Nephron (organoid): ENCODE data around the gene TPM2.

Source experiments
- H3K27ac Mint-ChIP-seq, 3 experiments: 2 replicates each; pipeline ENCODE4 v1.8.0; 2020; ENCODE audit warnings: mixed read lengths in 3 of 3, mild to moderate bottlenecking in 2 of 3, moderate library complexity in 1 of 3
- H3K27me3 Mint-ChIP-seq: 2 replicates; pipeline ENCODE4 v1.8.0; 2021; ENCODE audit warnings: low read depth, mild to moderate bottlenecking, moderate library complexity, mixed read lengths
- H3K36me3 Mint-ChIP-seq: 2 replicates; pipeline ENCODE4 v1.8.0; 2020; ENCODE audit warnings: low read depth, mixed read lengths
- H3K4me1 Mint-ChIP-seq: 2 replicates; pipeline ENCODE4 v1.8.0; 2020; ENCODE audit warnings: mixed read lengths
- H3K4me3 Mint-ChIP-seq, 3 experiments: 2 replicates each; pipeline ENCODE4 v1.8.0; 2020; ENCODE audit warnings: mild to moderate bottlenecking in 3 of 3, mixed read lengths in 3 of 3, moderate library complexity in 2 of 3
- H3K9me3 Mint-ChIP-seq: 2 replicates; pipeline ENCODE4 v1.8.0; 2020; ENCODE audit warnings: mixed read lengths
- CTCF ChIP-seq, 3 experiments: fragments of 200-600 bp; sonication (generic); IDR thresholded peaks; one replicate each; pipeline ENCODE4 v1.5.0; 2021; ENCODE audit warnings: antibody characterized with exemption in 3 of 3; ENCODE audit not compliant: unreplicated experiment in 3 of 3

TPM2 gene

GRCh38 chr9:35716230-35716629 lies 26.5 kb upstream of the TPM2 start:
- Mint-ChIP-seq H3K4me1 (peaks cover 5% of the 10 kb centered on the region), H3K27ac (no peak overlapping the region), H3K9me3 (no peaks in the 10 kb centered on the region), H3K36me3 (peaks cover 86% of the 10 kb centered on the region), H3K27me3 (no peaks in the 10 kb centered on the region), H3K4me3 (no peak overlapping the region)
- TF ChIP-seq CTCF (IDR thresholded peaks at IDR 0.05; ENCODE audit: unreplicated experiment in 3 of 3): no peak

- TF ChIP-seq CTCF (IDR thresholded peaks at IDR 0.05; ENCODE audit: unreplicated experiment in 3 of 3): no peak
- Mint-ChIP-seq H3K36me3 (peaks cover 86% of the 10 kb centered on the region), H3K4me3 (no peak overlapping the region), H3K4me1 (peaks cover 5% of the 10 kb centered on the region), H3K9me3 (no peaks in the 10 kb centered on the region), H3K27ac (peak overlapping the region in 1 of 3 experiments; percentile 49), H3K27me3 (no peaks in the 10 kb centered on the region)
Measured at GRCh38 chr9:35714579-35715252, 25.0 kb upstream of the TPM2 start.

GRCh38 chr9:35714123-35714522 lies 24.4 kb upstream of the TPM2 start:
- Mint-ChIP-seq H3K4me3 (no peak overlapping the region), H3K27me3 (no peaks in the 10 kb centered on the region), H3K36me3 (peaks cover 84% of the 10 kb centered on the region), H3K9me3 (no peaks in the 10 kb centered on the region), H3K27ac (no peak overlapping the region), H3K4me1 (peaks cover 5% of the 10 kb centered on the region)
- no peak for TF ChIP-seq CTCF (IDR thresholded peaks at IDR 0.05; ENCODE audit: unreplicated experiment in 3 of 3)

- H3K27me3 Mint-ChIP-seq: no peaks in the 10 kb centered on the region
- no peak for TF ChIP-seq CTCF (IDR thresholded peaks at IDR 0.05; ENCODE audit: unreplicated experiment in 3 of 3)
- no peak overlapping the region for H3K4me3 Mint-ChIP-seq
- no peaks in the 10 kb centered on the region for H3K9me3 Mint-ChIP-seq
- peaks cover 87% of the 10 kb centered on the region for H3K36me3 Mint-ChIP-seq
- no peak overlapping the region for H3K27ac Mint-ChIP-seq
- H3K4me1 Mint-ChIP-seq: peaks cover 5% of the 10 kb centered on the region
Measured at GRCh38 chr9:35713578-35713977, 23.9 kb upstream of the TPM2 start.

GRCh38 chr9:35712762-35713400 lies 23.2 kb upstream of the TPM2 start:
- peaks cover 87% of the 10 kb centered on the region for H3K36me3 Mint-ChIP-seq
- no peaks in the 10 kb centered on the region for H3K9me3 Mint-ChIP-seq

More at GRCh38 chr9:35712762-35713400, 23.2 kb upstream of the TPM2 start:
- no peak for TF ChIP-seq CTCF (IDR thresholded peaks at IDR 0.05; ENCODE audit: unreplicated experiment in 3 of 3)
- no peaks in the 10 kb centered on the region for H3K27me3 Mint-ChIP-seq
- no peak overlapping the region for H3K4me3 Mint-ChIP-seq
- H3K4me1 Mint-ChIP-seq: peaks cover 5% of the 10 kb centered on the region
- H3K27ac Mint-ChIP-seq: no peak overlapping the region
